ENCODE results near the gene CMTM6. TPM values are rescaled to one million over a fixed set of nuclear protein-coding genes. Genes with fewer than 3 reads are reported as not detected.

CMTM6 gene
- polyA plus RNA-seq, 1 donor (not counting 4 experiments of a cell fraction or from before 2014, with no cell fraction given), result 85.4 TPM

- Histone ChIP-seq H3K4me3 (ENCODE audit: control insufficient read depth in 2 of 3, extremely low read depth in 1 of 3, insufficient read depth in 2 of 3, low read depth in 1 of 3, low read length in 3 of 3) (no peak overlapping the region), H3K9me1 (ENCODE audit: control insufficient read depth, extremely low read depth, insufficient read depth, low read length) (no peaks in the 10 kb centered on the region), H3K4me2 (ENCODE audit: control insufficient read depth, extremely low read depth, insufficient read depth, low read depth, low read length) (no peak overlapping the region), H3K9me3 (ENCODE audit: control insufficient read depth, low read depth, low read length) (no peaks in the 10 kb centered on the region), H3K27ac (ENCODE audit: control insufficient read depth, insufficient read depth, low read length) (no peak overlapping the region), H2AFZ (ENCODE audit: control insufficient read depth, low read length) (no peak overlapping the region), H3K9ac (ENCODE audit: control insufficient read depth, extremely low read depth, insufficient read depth, low read length) (no peak overlapping the region), H3K27me3 (ENCODE audit: control insufficient read depth, extremely low read depth, insufficient read depth, low read length) (no peaks in the 10 kb centered on the region), H3K36me3 (ENCODE audit: control insufficient read depth in 2 of 2, extremely low read depth in 1 of 2, insufficient read depth in 2 of 2, low read length in 2 of 2) (peaks cover 23 to 48% of the 10 kb centered on the region in 2 experiments), H3K79me2 (ENCODE audit: control insufficient read depth, insufficient read depth, low read length) (peaks cover 2% of the 10 kb centered on the region), H4K20me1 (ENCODE audit: control insufficient read depth, extremely low read depth, insufficient read depth, low read length) (no peaks in the 10 kb centered on the region), H3K4me1 (ENCODE audit: control insufficient read depth, extremely low read depth, insufficient read depth, low read length) (no peaks in the 10 kb centered on the region)
- dilution Hi-C loops (cut with MboI; ENCODE audit: extremely low pct_ligation_motif_present, low sequenced_read_pairs), result no loop called here
- FAIRE-seq (no peak), DNase-seq (ENCODE audit: low read depth, low spot score) (no peak)
- TF ChIP-seq EZH2 (IDR thresholded peaks at IDR 0.05; ENCODE audit: low read length), result no peak
- TF ChIP-seq, protein P1, sequence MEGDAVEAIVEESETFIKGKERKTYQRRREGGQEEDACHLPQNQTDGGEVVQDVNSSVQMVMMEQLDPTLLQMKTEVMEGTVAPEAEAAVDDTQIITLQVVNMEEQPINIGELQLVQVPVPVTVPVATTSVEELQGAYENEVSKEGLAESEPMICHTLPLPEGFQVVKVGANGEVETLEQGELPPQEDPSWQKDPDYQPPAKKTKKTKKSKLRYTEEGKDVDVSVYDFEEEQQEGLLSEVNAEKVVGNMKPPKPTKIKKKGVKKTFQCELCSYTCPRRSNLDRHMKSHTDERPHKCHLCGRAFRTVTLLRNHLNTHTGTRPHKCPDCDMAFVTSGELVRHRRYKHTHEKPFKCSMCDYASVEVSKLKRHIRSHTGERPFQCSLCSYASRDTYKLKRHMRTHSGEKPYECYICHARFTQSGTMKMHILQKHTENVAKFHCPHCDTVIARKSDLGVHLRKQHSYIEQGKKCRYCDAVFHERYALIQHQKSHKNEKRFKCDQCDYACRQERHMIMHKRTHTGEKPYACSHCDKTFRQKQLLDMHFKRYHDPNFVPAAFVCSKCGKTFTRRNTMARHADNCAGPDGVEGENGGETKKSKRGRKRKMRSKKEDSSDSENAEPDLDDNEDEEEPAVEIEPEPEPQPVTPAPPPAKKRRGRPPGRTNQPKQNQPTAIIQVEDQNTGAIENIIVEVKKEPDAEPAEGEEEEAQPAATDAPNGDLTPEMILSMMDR (optimal IDR thresholded peaks at IDR 0.05 in 1 of 3, IDR thresholded peaks at IDR 0.05 in 1 of 3, conservative IDR thresholded peaks at IDR 0.05 in 1 of 3; ENCODE audit: extremely low read depth in 1 of 3, insufficient read depth in 2 of 3, low read length in 3 of 3), result no peak
Observed at GRCh38 chr3:32454111-32454510, 48.5 kb downstream of the CMTM6 start.

DNA sequence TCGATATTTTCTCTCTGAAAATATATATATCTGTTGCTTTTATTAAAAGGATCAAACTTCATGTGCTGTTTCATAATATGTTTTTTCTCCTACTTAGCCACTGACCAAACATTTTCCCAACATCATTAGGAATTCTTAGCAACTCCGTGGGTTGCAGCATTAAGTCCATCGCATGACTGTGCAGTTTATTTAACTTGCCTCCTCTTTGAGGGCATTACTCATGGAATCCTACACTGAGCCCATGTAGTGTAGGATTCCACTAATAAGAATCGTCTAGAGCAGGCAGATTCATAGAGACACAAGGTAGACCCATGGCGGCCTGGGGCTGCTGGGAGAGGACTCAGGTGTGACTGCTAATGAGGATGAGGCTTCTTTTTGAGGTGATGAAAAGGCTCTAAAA, 49.3 kb downstream of the CMTM6 start:
- H3K36me3 ChIP-seq (ENCODE audit: control insufficient read depth in 2 of 2, extremely low read depth in 1 of 2, insufficient read depth in 2 of 2, low read length in 2 of 2), result peaks cover 26 to 50% of the 10 kb centered on the region in 2 experiments
- no peaks in the 10 kb centered on the region for H3K27me3 ChIP-seq (ENCODE audit: control insufficient read depth, extremely low read depth, insufficient read depth, low read length)
- no peak overlapping the region for H3K4me3 ChIP-seq (ENCODE audit: control insufficient read depth in 2 of 3, extremely low read depth in 1 of 3, insufficient read depth in 2 of 3, low read depth in 1 of 3, low read length in 3 of 3)
- no peak overlapping the region for H3K9ac ChIP-seq (ENCODE audit: control insufficient read depth, extremely low read depth, insufficient read depth, low read length)
- no peak overlapping the region for H3K4me2 ChIP-seq (ENCODE audit: control insufficient read depth, extremely low read depth, insufficient read depth, low read depth, low read length)
- no peaks in the 10 kb centered on the region for H3K4me1 ChIP-seq (ENCODE audit: control insufficient read depth, extremely low read depth, insufficient read depth, low read length)
- TF ChIP-seq EZH2 (IDR thresholded peaks at IDR 0.05; ENCODE audit: low read length), result no peak
- TF ChIP-seq, protein P1 (optimal IDR thresholded peaks at IDR 0.05 in 1 of 3, IDR thresholded peaks at IDR 0.05 in 1 of 3, conservative IDR thresholded peaks at IDR 0.05 in 1 of 3; ENCODE audit: extremely low read depth in 1 of 3, insufficient read depth in 2 of 3, low read length in 3 of 3), result no peak
- H4K20me1 ChIP-seq (ENCODE audit: control insufficient read depth, extremely low read depth, insufficient read depth, low read length), result no peaks in the 10 kb centered on the region
- no peak for FAIRE-seq
- no peaks in the 10 kb centered on the region for H3K9me3 ChIP-seq (ENCODE audit: control insufficient read depth, low read depth, low read length)
- no peak overlapping the region for H3K27ac ChIP-seq (ENCODE audit: control insufficient read depth, insufficient read depth, low read length)
- no peak for DNase-seq (ENCODE audit: low read depth, low spot score)
- H2AFZ ChIP-seq (ENCODE audit: control insufficient read depth, low read length), result no peak overlapping the region
- dilution Hi-C loops (cut with MboI; ENCODE audit: extremely low pct_ligation_motif_present, low sequenced_read_pairs), result no loop called here
- peaks cover 7% of the 10 kb centered on the region for H3K79me2 ChIP-seq (ENCODE audit: control insufficient read depth, insufficient read depth, low read length)
- no peaks in the 10 kb centered on the region for H3K9me1 ChIP-seq (ENCODE audit: control insufficient read depth, extremely low read depth, insufficient read depth, low read length)
